IPS-NIHi7 (cell line): Measurements from ENCODE around the gene DLK1.
A peak's percentile ranks its signal among the peaks of the same experiment; 100 is the strongest.

Experiments used
- DNase-seq: peaks from one replicate; pipeline ENCODE4 v3.0.0; 2012; ENCODE audit warnings: mixed read lengths; ENCODE audit errors: extremely low spot score

Gene DLK1

DNA sequence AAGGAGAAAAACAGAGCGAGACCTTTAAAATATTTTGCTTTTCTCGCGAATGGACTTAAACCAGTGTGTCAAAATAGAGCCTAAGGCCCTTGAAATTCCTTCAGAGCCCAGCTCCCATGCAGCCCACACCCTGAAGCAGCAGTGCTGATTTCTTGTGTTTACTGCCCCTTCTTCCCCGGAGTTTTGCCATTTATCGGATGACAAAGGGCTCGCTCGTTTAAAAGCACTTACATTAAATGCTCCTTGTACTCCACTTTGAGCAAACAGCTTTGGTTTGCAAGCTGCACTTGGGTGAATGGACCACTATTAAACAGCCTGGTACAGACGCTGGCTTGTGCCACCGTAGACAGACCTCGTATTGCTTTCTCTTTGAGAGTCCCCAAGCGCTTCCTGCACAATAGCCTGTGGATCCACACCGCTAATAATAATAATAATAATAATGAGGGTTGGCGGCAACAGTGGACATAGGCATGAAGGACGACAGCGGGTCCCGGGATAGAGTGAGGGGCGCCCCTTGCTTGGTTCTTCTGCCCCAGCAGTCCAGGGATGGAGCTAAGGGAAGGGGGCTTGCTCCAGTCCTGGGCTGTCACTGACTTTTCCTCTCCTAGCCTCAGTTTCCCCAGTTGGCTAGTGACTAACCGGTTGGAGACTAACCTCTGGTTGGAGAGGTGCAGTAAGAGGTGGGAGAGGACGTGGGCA, 6.6 kb downstream of the DLK1 start:
- DNase-seq = no peak

DNA sequence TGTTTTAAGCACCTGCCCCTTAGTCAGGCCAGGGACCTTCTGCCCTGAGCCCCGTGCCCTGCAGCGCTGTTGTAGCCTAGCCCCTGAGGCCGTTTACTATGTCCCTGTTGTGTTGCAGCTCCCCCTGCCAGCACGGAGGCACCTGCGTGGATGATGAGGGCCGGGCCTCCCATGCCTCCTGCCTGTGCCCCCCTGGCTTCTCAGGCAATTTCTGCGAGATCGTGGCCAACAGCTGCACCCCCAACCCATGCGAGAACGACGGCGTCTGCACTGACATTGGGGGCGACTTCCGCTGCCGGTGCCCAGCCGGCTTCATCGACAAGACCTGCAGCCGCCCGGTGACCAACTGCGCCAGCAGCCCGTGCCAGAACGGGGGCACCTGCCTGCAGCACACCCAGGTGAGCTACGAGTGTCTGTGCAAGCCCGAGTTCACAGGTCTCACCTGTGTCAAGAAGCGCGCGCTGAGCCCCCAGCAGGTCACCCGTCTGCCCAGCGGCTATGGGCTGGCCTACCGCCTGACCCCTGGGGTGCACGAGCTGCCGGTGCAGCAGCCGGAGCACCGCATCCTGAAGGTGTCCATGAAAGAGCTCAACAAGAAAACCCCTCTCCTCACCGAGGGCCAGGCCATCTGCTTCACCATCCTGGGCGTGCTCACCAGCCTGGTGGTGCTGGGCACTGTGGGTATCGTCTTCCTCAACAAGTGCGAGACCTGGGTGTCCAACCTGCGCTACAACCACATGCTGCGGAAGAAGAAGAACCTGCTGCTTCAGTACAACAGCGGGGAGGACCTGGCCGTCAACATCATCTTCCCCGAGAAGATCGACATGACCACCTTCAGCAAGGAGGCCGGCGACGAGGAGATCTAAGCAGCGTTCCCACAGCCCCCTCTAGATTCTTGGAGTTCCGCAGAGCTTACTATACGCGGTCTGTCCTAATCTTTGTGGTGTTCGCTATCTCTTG, 7.6 kb downstream of the DLK1 start:
- DNase-seq = no peak

DNA sequence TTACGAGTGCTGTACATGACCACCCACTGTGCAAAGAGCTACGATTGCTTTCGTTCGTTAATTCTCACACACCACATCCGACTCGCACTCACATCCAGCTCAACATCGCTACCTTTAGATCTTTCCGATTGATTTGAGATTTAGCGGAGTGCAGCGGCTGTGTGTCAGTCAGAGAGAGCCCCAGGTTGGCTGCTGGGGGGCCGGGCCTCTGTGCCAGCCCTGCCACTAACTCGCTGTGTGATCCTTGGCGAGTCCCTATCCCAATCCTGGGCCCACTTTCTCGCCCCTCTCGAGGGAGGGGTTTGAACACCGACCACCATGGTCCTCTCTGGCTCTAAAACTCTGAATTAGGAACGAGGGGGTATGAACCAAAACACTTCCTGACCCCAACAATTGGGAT, 8.6 kb downstream of the DLK1 start:
- DNase-seq = no peak

DNA sequence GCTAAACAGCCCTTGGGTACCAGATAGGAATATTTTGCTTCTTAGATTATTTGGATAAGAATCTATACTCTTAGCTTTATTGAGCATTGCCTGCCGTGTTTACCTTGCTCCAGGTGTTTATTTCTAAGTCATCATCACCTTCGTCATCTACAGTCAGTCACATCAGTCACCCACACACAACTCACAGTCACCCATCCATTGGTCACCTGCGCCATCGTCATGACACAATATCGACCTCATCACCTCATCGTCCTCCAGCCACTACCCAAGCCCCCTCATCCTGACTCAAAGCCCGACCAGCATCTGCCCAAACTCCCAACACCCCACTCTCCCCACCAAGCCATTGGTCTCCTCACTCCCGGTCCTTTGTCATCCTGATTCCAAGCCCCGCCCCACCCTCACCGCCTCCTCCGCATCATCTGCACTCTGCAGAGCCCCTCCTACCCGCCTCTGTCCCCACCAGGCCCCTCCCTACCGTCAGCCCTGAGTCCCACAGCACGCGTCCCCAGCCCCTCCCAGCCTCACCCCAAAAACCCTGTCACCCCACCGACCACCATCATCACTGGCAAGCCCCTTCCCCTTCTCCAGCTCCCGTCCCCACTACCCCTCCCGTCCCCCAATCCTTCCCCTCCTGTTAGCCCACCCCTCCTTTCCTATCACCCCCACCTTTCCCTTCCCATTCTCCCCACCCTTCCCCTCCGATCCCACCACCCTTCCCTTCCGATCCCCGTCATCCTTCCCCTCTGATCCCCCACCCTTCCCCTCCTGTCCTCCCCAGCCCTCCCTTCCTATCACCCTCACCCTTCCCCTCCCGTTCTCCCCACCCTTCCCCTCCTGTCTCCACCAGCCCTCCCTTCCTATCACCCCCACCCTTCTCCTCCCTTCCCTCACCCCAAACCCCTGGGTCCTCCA, 9.8 kb downstream of the DLK1 start:
- DNase-seq = peak; percentile 60

DNA sequence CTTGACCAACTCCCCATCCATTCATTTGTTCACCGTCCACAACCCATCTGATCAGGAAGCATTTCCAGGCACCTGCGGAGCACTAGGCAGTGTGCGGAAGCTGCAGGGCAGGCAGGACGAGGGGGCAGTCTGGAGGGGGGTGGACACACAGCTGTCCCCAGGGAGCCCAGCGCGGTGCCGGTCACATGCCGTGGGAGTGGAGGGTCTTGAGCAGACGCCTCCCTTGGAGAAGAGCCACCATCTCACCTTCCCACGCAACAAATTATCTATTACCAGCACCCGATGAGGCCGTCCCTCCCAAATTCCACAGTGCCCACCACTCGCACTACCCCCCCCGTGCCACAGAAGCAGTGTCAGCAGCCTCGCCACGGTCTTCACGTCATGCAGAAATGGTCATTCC, 10.8 kb downstream of the DLK1 start:
- no peak for DNase-seq

DNA sequence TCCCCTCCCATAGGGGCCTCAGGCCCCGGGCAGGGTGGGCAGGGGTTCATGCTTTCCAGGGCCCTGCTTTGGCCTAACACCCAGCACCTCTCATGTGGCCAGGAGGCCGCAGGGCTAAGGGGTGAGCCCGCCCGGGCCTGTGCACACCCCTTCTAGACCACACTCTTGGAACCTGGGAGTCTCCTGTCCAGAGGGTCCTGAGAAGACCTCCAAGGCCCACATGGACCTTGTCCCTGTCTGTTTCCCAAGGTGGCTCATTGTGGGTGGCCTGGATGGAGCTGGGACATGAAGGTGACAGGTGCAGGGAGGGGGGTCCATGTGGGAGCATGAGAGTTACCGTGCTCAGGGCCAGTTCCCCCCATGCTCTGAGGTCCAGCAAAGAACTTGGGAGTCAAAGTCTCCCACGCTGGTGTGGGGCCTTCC, 11.6 kb downstream of the DLK1 start:
- no peak for DNase-seq

DNA sequence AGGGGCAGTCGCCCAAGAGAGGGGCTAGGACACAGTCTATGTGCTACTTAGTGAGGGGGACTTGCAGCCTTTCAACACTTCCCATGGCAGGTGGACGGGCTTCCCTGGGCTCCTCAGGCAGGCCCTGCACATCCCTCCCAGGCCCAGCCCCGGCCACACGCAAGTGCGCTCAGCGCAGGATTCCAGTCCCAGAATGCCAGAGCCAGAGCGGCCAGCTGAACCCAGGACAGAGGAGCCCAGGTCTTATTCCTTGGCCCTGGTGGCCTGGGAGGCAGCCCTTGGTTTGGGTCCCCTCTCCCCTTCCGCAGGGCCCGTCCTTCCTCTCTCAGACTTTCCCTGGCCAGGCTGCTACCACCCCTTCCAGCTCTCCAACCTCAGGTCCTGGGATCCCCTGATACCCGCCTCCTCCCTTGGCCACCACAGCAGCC, 12.0 kb downstream of the DLK1 start:
- no peak for DNase-seq

DNA sequence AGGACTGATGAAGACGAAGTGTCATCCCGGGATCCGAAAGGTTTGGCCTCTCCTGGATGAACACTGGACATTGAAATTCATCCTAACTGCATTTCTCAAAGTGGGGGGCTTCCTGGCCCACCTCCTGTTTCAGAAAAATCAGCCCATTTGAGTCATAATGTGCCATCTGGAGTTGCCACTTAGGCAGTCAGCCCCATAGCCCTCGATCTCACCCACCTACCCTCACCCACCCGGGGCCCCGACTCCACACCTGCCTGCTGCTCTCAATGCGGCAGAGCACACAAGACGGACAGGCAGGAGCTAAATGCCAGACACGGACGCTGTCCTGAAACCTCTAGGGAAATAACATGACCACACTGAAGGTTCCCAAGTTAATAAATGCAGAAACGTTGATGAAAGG, 12.6 kb downstream of the DLK1 start:
- no peak for DNase-seq

DNA sequence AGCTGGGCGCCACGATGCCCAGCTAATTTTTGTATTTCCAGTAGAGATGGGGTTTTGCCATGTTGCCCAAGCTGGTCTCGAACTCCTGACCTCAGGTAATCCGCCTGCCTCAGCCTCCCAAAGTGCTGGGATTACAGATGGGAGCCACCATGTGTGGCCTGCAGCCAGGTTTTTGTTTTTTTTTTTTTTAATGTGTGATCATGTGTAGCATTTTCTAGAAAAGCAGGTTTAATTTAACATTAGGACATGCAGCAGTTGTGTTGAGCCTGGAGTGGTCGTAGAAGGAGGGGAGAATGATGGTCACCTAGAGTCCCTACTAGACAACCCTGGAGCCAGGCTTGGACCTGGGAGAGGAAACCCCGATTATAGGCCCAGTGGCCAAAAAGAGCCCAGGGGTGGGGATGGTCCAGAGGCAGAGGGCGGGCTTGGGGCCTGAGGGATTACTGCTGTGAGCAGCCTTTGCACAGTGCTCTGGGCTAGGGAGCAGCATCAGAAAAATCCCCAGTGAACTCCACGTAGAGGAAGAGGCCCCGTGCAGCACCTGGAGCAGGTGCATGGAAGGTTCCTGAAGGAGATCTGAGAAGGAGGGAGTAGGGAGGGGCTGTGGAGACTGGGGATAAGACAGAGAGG, 13.6 kb downstream of the DLK1 start:
- no peak for DNase-seq

DNA sequence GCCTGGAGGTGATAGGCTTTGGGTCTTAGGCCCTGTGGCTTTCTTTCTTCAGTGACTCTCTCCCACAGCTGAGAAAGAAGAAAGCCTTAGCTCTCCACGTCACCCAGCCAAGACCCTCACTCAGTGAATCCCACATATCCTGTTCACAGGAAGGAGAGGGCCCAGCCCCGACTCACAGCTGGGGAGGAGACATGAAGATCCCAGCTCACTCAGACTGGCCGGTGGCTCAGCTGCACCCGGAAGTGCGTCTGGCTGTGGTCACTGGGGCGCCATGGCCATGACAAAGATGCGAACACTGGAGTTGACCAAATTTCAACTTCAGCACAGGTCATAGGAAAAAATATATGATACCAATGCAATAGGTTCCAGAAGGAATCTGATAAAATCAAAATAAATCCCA, 14.2 kb downstream of the DLK1 start:
- DNase-seq = no peak

DNA sequence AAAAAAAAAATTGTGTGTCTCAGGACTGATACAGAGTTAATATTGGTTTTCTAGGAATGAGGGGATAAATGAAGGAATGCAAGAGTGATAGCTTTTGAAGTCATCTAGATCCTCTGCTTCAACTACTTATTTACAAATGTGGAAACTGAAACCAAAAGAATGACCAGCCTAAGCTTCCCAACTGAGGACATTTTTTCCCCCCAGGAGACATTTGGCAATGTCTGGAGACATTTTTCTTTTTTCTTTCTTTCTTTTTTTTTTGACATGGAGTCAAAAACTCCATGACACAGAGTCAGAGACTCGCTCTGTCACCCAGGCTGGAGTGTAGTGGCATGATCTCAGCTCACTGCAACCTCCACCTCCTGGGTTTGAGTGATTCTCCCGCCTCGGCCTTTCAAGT, 15.3 kb downstream of the DLK1 start:
- no peak for DNase-seq

DNA sequence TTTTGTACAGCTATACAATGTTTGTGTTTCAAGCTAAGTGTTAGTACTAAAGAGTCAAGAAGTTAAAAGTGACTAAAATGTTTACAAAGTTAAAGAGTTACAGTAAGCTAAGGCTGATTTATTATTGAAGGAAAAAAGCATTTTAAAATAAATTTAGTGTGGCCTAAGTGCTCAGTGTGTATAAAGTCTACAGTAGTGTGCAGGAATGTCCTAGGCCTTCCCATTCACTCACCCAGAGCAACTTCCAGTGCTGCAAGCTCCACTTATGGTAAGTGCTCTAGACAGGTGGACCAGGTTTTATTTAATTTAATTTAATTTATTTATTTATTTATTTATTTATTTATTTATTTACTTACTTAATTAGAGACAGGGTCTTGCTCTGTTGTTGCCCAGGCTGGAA, 19.6 kb downstream of the DLK1 start:
- DNase-seq = no peak

DNA sequence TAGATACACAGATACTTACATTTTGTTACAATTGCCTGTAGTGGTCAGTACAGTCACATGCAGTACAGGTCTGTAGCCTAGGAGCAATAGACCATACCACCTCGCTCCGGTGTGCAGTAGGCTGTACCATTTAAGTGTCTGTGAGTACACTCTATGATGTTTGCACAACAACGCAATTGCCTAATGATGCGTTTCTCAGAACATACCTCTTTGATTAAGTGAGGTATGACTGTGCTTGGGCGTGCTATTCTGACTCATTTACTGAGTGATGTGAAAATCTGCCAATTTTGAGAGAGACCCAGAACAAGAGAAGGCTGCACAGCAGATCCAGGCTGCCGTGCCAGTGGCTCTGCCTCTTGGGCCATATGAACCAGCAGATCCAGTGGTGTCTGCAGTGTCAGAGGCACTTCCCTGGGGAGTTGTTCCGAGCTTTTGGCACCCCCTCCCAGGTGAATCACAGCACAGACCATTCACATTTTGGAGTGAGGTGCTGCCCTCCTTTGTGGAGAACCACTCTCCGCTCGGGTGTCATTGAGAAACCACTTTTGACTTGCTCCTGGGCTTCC, 20.4 kb downstream of the DLK1 start:
- no peak for DNase-seq

DNA sequence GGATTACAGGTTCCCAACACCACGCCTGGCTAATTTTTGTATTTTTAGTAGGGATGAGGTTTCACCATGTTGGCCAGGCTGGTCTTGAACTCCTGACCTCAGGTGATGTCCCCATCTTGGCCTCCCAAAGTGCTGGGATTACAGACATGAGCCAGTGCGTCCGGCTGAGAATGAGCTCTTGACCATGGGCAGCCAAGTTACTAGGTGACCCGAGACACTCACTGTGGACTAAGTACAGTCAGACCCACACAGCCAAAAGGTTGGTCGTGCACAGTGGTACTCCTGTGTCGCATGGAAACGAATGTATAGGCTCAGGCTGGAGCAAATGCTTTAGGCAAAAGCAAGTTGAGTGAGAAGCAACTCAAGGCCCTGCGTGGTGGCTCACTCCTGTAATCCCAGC, 21.0 kb downstream of the DLK1 start:
- DNase-seq = no peak

DNA sequence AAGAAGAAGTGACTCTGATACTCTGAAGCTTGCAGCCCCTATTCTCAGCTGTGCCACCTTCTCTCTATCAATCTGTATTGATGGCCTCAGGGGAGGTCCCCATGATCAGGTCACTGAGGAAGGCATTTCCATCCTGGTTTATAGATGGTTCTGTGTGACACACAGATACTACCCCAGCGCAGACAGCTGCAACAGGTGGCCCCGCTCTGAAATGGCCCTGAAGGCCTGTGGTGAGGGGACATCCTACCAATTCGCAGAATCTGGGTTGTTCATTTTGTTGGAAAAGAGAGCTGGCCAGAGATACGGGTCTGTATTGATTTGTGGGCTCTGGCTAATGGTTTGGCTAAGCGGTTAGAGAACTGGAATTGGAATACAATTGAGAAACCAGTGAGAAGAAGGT, 21.7 kb downstream of the DLK1 start:
- no peak for DNase-seq

DNA sequence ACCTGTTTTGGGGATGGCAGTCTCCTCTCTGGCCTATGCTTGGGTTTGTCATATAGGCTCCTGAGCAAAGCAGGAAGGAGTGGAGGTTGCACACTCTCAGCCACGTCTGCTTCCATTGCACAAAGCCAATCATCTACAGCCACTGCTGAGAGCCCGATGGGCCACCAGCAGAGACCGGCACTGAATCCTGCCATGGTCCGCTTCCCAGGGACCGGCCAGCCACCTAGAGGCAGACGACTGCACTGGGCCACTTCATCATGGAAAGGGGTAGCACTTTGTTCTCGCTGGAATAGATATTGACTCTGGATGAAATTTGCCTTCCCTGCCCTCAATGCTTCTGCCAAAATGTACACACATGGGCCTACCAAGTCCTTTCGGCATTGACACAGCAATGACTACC, 22.3 kb downstream of the DLK1 start:
- DNase-seq = peak; percentile 44

DNA sequence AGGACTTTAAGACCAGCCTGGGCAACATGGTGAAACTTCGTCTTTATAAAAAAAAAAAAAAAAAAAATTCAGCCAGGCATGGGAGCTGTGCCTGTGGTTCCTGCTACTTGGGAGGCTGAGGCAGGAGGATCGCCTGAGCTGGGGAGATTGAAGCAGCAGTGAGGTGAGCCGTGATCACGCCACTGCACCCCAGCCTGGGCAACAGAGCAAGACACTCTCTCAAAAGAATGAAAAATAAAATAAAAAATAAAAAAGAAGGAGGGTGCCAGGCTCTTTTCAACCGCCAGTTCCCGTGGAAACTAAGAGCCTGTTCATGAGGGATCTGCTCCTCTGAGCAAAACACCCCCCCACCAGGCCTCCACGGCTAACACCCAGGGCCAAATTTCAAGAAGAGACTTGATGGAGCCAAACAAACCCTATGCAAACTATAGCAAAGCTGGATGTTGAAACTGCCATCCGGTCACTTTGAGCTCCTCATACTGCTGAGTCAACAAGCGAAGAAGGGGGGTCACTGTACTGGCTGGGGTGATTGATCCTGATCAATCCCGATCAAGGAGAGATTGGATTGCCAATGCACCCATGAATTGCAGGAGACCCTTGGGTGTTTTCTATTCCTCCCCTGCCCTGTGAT, 23.4 kb downstream of the DLK1 start:
- no peak for DNase-seq

DNA sequence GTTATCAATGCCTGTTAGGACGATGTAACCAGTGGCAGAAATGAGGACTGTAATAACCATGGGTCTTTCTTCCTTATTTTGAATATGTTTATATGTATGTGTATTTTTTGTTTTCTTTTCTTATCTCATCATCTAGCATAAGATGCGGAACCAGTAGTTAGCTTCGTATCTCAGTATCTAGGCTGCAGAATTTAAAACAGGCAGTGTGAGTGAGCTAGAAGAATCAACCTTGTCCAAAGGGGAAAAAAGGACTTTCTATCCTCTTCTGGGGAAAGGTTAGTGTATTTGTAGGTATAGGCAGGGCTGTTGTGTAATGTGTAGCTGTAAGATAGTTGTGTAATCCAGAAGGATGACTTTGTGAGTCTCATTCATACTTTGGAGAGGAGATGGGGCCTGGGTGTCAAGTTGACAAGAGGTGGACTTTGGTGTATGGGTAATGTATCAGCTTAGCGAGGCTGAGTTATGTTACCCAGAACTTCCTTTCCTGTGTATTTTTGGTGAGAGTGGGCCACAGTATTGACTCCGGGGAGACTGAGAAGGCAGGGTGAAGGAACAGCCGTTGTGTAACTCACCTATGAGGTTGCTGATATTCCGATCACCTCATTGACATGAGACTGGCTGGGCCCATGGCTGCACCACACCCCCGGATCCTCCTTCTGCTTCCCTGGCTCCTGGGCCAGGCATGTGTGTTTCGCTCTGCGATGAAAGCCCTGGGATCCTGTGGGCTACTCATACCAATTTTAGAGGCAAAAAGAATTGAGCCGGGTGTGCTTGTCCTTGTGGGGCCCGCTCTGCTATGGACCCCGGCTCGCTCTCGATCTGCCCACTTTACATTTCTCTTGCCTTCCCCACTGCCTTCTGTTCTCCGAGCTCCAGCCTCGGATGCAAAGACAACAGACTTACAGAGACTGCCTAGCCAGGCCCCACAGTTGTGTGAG, 24.3 kb downstream of the DLK1 start:
- DNase-seq = no peak

DNA sequence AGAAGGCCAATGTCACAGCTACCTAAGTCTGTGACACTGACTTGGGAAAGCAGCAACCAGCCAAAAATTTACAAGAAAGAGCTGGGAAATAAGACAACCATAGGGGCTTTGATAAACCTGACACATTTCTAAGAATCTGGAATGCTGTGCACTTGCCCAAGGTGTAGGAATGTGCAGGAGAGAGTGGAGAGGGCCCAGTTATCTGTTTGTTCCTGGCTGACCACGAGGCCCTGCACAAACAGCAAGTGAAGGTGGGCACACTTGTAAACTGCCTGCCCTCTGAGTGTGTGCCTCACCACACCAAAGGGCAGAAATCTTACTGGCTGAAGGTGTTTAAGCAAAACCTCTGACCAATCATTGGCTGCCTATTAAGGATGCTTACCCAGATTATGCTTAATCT, 27.3 kb downstream of the DLK1 start:
- no peak for DNase-seq

DNA sequence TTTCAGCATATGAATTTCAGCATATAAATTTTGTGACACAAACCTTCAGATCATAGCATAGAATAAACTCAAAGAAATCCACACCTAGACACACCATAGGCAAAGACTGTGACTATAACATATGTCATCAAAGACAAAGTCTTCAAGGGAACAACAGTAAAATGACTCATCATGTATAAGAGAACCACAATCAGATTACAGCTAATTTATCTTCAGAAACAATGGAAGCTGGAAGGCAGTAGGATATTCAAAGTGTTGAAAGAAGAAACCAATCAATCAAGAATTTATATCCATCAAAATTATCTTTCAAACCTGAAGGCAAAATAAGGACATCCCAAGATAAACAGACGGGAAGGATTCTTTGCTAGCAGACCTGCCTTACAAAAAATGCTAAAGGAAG, 29.0 kb downstream of the DLK1 start:
- DNase-seq = no peak
